GM23248 (cell line): ENCODE results near the gene SEMA4D. TPM values are rescaled to one million over a fixed set of nuclear protein-coding genes. Genes with fewer than 3 reads are reported as not detected.

Experiments used
- DNase-seq: peaks from one replicate; pipeline ENCODE4 v3.0.0-alpha.2; 2015
- H2AFZ ChIP-seq: fragments of 200-600 bp; sonication (generic); 2 replicates; pipeline ENCODE4 v1.6.1; 2016; ENCODE audit warnings: antibody characterized with exemption
- H3F3A ChIP-seq: fragments of 200-600 bp; sonication (generic); 2 replicates; pipeline ENCODE4 v1.6.1; 2016; ENCODE audit warnings: mild to moderate bottlenecking, antibody characterized with exemption, mixed run types; ENCODE audit not compliant: insufficient read depth
- H3K27ac ChIP-seq: fragments of 200-600 bp; sonication (generic); 2 replicates; pipeline ENCODE4 v1.5.1; 2016; ENCODE audit warnings: mild to moderate bottlenecking
- H3K27me3 ChIP-seq: fragments of 200-600 bp; sonication (generic); replicated peaks from 2 replicates; pipeline ENCODE4 v1.6.1; 2016; ENCODE audit warnings: mild to moderate bottlenecking; ENCODE audit not compliant: insufficient read depth
- H3K36me3 ChIP-seq: fragments of 200-600 bp; sonication (generic); 2 replicates; pipeline ENCODE4 v1.6.1; 2016; ENCODE audit warnings: low read depth, mild to moderate bottlenecking
- H3K4me1 ChIP-seq: fragments of 200-600 bp; sonication (generic); 2 replicates; pipeline ENCODE4 v1.6.1; 2016; ENCODE audit warnings: mild to moderate bottlenecking; ENCODE audit not compliant: insufficient read depth
- H3K4me2 ChIP-seq: fragments of 200-600 bp; sonication (generic); one replicate; pipeline ENCODE4 v1.6.1; 2016; ENCODE audit warnings: mild to moderate bottlenecking; ENCODE audit not compliant: unreplicated experiment
- H3K4me3 ChIP-seq: fragments of 200-600 bp; sonication (generic); 2 replicates; pipeline ENCODE4 v1.5.1; 2016; ENCODE audit warnings: mild to moderate bottlenecking
- H3K79me2 ChIP-seq: fragments of 200-600 bp; sonication (generic); 2 replicates; pipeline ENCODE4 v1.6.1; 2016; ENCODE audit warnings: mild to moderate bottlenecking; ENCODE audit not compliant: insufficient read depth
- H3K9ac ChIP-seq: fragments of 200-600 bp; sonication (generic); 2 replicates; pipeline ENCODE4 v1.6.1; 2016; ENCODE audit warnings: mild to moderate bottlenecking
- H3K9me2 ChIP-seq: fragments of 200-600 bp; sonication (generic); 2 replicates; pipeline ENCODE4 v1.6.1; 2016; ENCODE audit warnings: mixed run types, mild to moderate bottlenecking, moderate library complexity; ENCODE audit not compliant: insufficient read depth
- H3K9me3 ChIP-seq: fragments of 200-600 bp; sonication (generic); one replicate; pipeline ENCODE4 v1.6.1; 2017; ENCODE audit warnings: low read depth
- H4K20me1 ChIP-seq: fragments of 200-600 bp; sonication (generic); 2 replicates; pipeline ENCODE4 v1.6.0; 2016; ENCODE audit not compliant: insufficient read depth
- EZH2 ChIP-seq: fragments of 200-600 bp; sonication (generic); IDR thresholded peaks from 2 replicates; pipeline ENCODE4 v1.6.1; 2018; ENCODE audit warnings: antibody characterized with exemption, mild to moderate bottlenecking; ENCODE audit not compliant: insufficient read depth, poor library complexity, severe bottlenecking
- EZH2phosphoT487 ChIP-seq: fragments of 200-600 bp; sonication (generic); IDR thresholded peaks from 2 replicates; pipeline ENCODE4 v1.6.1; 2018; ENCODE audit warnings: antibody characterized with exemption, moderate library complexity, mild to moderate bottlenecking, low read depth; ENCODE audit not compliant: insufficient read depth
- WGBS, 2 experiments: methylation state at CpG; one replicate each; pipeline ENCODE4 v1.1.6; 2015 to 2017; ENCODE audit warnings: low lambda C conversion rate in 2 of 2, low coverage in 1 of 2; ENCODE audit errors: missing lambda C conversion rate in 2 of 2; 5-methylcytosine and 5-hydroxymethylcytosine counted together
- in situ Hi-C: fragments of 300-500 bp; cut with MboI; formaldehyde crosslinking; loops from 2 replicates; pipeline ENCODE4 v1.15.0; 2020
- polyA plus RNA-seq: library from polyadenylated mRNA; unstranded; fragments of >200 nt; fragmentation: Nextera tagmentation; extraction: Ambion mirVana; gene quantifications from 2 replicates; pipeline ENCODE4 v1.2.1, GENCODE V29; 2016
- total RNA-seq: library from RNA; depleted of rRNA; stranded (reverse); fragments of >200 nt; shearing (Covaris generic); gene quantifications from 2 replicates; pipeline ENCODE4 v1.2.3, GENCODE V29; 2014

SEMA4D gene
- total and polyA plus RNA-seq, 2 experiments from 2014 or later: 0.11 TPM

DNA sequence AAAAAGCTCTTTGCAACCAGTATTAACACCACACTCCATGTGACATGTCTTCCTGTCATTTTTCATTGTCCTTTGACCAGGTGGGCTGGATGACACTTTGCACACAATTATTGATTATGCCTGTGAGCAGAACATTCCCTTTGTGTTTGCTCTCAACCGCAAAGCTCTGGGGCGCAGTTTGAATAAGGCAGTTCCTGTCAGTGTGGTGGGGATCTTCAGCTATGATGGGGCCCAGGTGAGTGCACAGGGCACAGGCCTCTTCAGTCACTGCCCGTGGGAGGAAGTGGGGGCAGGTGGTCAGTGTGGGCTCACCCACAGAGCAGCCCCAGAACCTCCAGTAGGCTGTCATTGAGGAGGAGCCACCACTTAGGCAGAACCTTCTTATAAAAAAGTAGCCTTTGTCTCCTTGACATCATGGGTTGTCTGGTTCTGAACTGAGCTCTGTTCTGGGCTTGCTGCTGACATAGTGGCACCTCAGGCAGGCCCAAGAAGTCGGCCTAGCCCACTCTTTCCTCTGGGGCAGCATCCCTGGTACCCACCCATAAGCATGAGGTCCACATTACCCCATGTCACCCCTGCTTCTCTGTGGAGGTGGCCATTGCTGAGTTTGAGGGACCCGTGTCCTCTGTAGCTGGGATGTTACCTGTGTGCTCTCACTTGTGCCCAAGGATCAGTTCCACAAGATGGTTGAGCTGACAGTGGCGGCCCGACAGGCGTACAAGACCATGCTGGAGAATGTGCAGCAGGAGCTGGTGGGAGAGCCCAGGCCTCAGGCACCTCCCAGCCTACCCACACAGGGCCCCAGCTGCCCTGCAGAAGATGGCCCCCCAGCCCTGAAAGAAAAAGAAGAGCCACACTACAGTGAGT is 140.3 kb downstream of the SEMA4D start:
- Histone ChIP-seq H3K79me2 (no peaks in the 10 kb centered on the region), H3K4me3 (no peak overlapping the region), H3K27me3 (no peaks in the 10 kb centered on the region), H3K9me3 (no peaks in the 10 kb centered on the region), H3K27ac (no peak overlapping the region), H3K4me2 (no peak overlapping the region), H3K36me3 (peaks cover 16% of the 10 kb centered on the region; the same call in 1 of the 2 replicates), H3F3A (no peaks in the 10 kb centered on the region; the same call in 1 of the 2 replicates), H4K20me1 (no peaks in the 10 kb centered on the region), H3K9me2 (no peaks in the 10 kb centered on the region), H3K4me1 (no peaks in the 10 kb centered on the region), H3K9ac (no peak overlapping the region), H2AFZ (no peak overlapping the region)
- WGBS, 2 experiments: 91 to 95% methylated on average over 8 of the region's 8 CpGs
- DNase-seq: no peak
- in situ Hi-C loops: no loop called here
- TF ChIP-seq EZH2phosphoT487 (no peak), EZH2 (no peak)

DNA sequence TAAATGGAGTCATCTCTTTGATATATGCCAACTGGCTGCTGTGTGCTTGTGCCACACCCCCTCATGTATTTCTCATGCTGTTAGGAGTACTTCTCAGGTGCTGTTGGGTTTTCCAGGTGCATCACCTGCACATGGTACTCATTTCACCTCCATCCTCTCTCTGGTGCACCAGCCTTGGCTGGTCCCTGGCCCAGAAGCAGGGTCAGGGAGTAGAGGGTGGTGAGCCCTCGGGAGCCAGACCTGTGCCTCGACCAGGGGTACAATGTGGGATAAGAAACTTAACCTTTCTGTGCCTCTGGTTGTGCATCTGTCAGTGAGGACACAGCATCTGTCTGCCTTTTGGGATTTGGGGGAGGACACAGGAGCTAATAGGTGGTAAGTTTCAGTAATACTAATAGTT is 141.1 kb downstream of the SEMA4D start:
- Histone ChIP-seq H3K27me3 (no peaks in the 10 kb centered on the region), H3K4me3 (no peak overlapping the region), H4K20me1 (no peaks in the 10 kb centered on the region), H3K9me2 (no peaks in the 10 kb centered on the region), H3F3A (no peaks in the 10 kb centered on the region; the same call in 1 of the 2 replicates), H3K27ac (no peak overlapping the region), H2AFZ (no peak overlapping the region), H3K9me3 (no peaks in the 10 kb centered on the region), H3K4me2 (no peak overlapping the region), H3K79me2 (no peaks in the 10 kb centered on the region), H3K9ac (no peak overlapping the region), H3K4me1 (no peaks in the 10 kb centered on the region), H3K36me3 (peaks cover 20% of the 10 kb centered on the region; the same call in 1 of the 2 replicates)
- WGBS, 2 experiments: 89 to 100% methylated on average over 2 of the region's 2 CpGs
- no peak for DNase-seq
- TF ChIP-seq EZH2phosphoT487 (no peak), EZH2 (no peak)
- in situ Hi-C loops: no loop called here

DNA sequence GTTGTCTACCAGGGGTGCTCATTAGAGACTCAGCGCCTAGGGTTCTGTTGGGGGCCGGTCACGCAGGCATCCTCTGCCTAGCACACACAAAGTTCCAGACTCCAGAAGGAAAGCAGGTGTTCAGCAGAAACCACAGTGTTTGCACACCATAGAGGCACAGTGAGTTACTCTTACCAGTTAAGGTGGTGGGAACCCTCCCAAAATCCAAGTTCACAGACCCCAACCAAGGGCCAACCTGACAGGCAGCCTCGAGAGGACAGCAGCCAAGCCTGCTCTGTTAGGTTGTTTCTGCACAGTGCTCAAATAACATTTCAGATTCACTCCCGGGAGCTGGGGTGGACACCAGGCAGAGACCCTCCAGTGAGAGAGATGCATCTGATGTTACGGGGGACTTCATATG is 143.4 kb downstream of the SEMA4D start:
- Histone ChIP-seq H3K9me2 (no peaks in the 10 kb centered on the region), H4K20me1 (no peaks in the 10 kb centered on the region), H3K9me3 (no peaks in the 10 kb centered on the region), H3K27ac (no peak overlapping the region), H3K4me3 (no peak overlapping the region), H3K9ac (no peak overlapping the region), H3K27me3 (no peaks in the 10 kb centered on the region), H3F3A (no peaks in the 10 kb centered on the region), H2AFZ (no peak overlapping the region), H3K79me2 (no peaks in the 10 kb centered on the region), H3K4me1 (no peaks in the 10 kb centered on the region), H3K36me3 (peaks cover 24% of the 10 kb centered on the region; the same call in 1 of the 2 replicates), H3K4me2 (no peak overlapping the region)
- DNase-seq: no peak
- no peak for TF ChIP-seq EZH2
- TF ChIP-seq EZH2phosphoT487: no peak
- whole genome bisulfite sequencing, 2 experiments: 93 to 97% methylated on average over 6 of the region's 6 CpGs
- in situ Hi-C loops: no loop called here

DNA sequence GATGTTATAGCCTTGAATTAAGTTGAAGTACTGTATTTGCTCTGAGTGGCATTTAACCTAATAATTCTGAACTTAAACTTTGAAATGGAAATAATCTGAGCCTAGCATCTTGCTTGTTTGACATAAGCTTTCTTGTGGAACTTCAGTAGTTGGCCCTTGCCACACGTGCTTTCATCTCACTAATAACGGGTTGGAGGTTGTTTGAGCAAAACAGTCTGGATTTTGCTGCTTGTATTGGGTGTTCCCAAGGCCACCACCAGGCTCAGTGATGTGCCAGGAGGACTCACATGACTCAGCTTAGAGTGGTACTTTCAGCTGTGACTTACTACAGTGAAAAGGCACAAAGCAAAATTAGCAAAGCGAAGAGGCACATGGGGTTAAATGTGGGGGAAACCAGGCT is 143.9 kb downstream of the SEMA4D start:
- Histone ChIP-seq H3K27me3 (no peaks in the 10 kb centered on the region), H3K36me3 (peaks cover 29% of the 10 kb centered on the region; the same call in 1 of the 2 replicates), H4K20me1 (no peaks in the 10 kb centered on the region), H3K4me2 (no peak overlapping the region), H3K79me2 (no peaks in the 10 kb centered on the region), H3K9me2 (no peaks in the 10 kb centered on the region), H3K9me3 (no peaks in the 10 kb centered on the region), H3K9ac (no peak overlapping the region), H3F3A (no peaks in the 10 kb centered on the region), H3K4me1 (no peaks in the 10 kb centered on the region), H3K27ac (no peak overlapping the region), H2AFZ (no peak overlapping the region), H3K4me3 (no peak overlapping the region)
- in situ Hi-C loops: no loop called here
- 46 to 48% methylated on average over 3 of the region's 3 CpGs for WGBS, 2 experiments
- TF ChIP-seq EZH2phosphoT487 (no peak), EZH2 (no peak)
- peak; percentile 45 for DNase-seq
